ENCODE data around the gene GXYLT2.

DNA sequence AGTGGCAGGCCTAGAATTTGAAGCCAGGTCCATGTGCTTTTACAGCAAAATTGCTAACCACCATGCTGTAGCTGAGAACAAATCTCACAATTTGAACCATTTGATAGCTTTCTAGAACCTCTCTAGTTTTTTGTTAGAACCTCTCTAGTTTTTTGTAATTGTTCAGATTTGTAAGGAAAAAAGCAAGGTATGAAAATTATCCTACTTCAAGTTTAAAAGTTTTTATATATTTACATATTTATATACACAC is 9.8 kb downstream of the GXYLT2 start:
- TF ChIP-seq, protein P1, sequence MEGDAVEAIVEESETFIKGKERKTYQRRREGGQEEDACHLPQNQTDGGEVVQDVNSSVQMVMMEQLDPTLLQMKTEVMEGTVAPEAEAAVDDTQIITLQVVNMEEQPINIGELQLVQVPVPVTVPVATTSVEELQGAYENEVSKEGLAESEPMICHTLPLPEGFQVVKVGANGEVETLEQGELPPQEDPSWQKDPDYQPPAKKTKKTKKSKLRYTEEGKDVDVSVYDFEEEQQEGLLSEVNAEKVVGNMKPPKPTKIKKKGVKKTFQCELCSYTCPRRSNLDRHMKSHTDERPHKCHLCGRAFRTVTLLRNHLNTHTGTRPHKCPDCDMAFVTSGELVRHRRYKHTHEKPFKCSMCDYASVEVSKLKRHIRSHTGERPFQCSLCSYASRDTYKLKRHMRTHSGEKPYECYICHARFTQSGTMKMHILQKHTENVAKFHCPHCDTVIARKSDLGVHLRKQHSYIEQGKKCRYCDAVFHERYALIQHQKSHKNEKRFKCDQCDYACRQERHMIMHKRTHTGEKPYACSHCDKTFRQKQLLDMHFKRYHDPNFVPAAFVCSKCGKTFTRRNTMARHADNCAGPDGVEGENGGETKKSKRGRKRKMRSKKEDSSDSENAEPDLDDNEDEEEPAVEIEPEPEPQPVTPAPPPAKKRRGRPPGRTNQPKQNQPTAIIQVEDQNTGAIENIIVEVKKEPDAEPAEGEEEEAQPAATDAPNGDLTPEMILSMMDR (IDR thresholded peaks at IDR 0.05): no peak
- no peak for TF ChIP-seq POLR2A (IDR thresholded peaks at IDR 0.05)

Measured in uterus (tissue), 2 donors.